Osteoblast (primary cell): Measurements from ENCODE around the gene KCNT2. TPM values are rescaled to one million over a fixed set of nuclear protein-coding genes. Genes with fewer than 3 reads are reported as not detected.

Experiments
- DNase-seq: peaks from one replicate; pipeline ENCODE4 v3.0.0; 2011; ENCODE audit warnings: low spot score, mixed read lengths; ENCODE audit not compliant: insufficient read length; ENCODE audit errors: missing footprints
- H2AFZ ChIP-seq: 2 replicates; pipeline ENCODE4 v1.6.0; 2011; ENCODE audit warnings: mild to moderate bottlenecking, low read length
- H3K27ac ChIP-seq: 2 replicates; pipeline ENCODE4 v1.5.1; 2011; ENCODE audit warnings: mild to moderate bottlenecking, low read depth, low read length, moderate library complexity
- H3K27me3 ChIP-seq: 2 replicates; pipeline ENCODE4 v1.6.0; 2012; ENCODE audit warnings: mild to moderate bottlenecking, control low read depth, inconsistent platforms, low read length, moderate library complexity; ENCODE audit not compliant: insufficient read depth
- H3K36me3 ChIP-seq: 2 replicates; pipeline ENCODE4 v1.5.1; 2011; ENCODE audit warnings: mild to moderate bottlenecking, low read length, control low read depth, moderate library complexity; ENCODE audit not compliant: insufficient read depth
- H3K4me1 ChIP-seq: 2 replicates; pipeline ENCODE4 v1.5.1; 2011; ENCODE audit warnings: mild to moderate bottlenecking, low read length, control low read depth, moderate library complexity; ENCODE audit not compliant: insufficient read depth
- H3K4me2 ChIP-seq: 2 replicates; pipeline ENCODE4 v1.6.0; 2011; ENCODE audit warnings: mild to moderate bottlenecking, low read length; ENCODE audit not compliant: insufficient read depth
- H3K4me3 ChIP-seq: fragments of 200-600 bp; sonication (generic); 3 replicates; pipeline ENCODE4 v1.5.1; 2012; ENCODE audit warnings: mild to moderate bottlenecking, low read length, inconsistent platforms; ENCODE audit not compliant: insufficient read depth
- H3K79me2 ChIP-seq: 2 replicates; pipeline ENCODE4 v1.6.0; 2012; ENCODE audit warnings: mild to moderate bottlenecking, low read length, control low read depth, inconsistent platforms; ENCODE audit not compliant: insufficient read depth
- H3K9me3 ChIP-seq: 2 replicates; pipeline ENCODE4 v1.5.1; 2011; ENCODE audit warnings: low read depth, low read length, control low read depth
- H4K20me1 ChIP-seq: 2 replicates; pipeline ENCODE4 v1.6.0; 2012; ENCODE audit warnings: mild to moderate bottlenecking, low read length, control low read depth; ENCODE audit not compliant: insufficient read depth
- total RNA-seq: library from RNA; depleted of rRNA; stranded (reverse); fragments of >200 nt; gene quantifications from 2 replicates; pipeline ENCODE4 v1.2.3, GENCODE V29; 2012
- TF ChIP-seq, protein P1 (sequence below): IDR thresholded peaks from 2 replicates; pipeline ENCODE4 v1.5.1; 2011; ENCODE audit warnings: mild to moderate bottlenecking, low read depth, low read length, moderate library complexity; ENCODE audit errors: extremely low read depth

The KCNT2 gene
- total RNA-seq, 1 donor, result 10.5 TPM

DNA sequence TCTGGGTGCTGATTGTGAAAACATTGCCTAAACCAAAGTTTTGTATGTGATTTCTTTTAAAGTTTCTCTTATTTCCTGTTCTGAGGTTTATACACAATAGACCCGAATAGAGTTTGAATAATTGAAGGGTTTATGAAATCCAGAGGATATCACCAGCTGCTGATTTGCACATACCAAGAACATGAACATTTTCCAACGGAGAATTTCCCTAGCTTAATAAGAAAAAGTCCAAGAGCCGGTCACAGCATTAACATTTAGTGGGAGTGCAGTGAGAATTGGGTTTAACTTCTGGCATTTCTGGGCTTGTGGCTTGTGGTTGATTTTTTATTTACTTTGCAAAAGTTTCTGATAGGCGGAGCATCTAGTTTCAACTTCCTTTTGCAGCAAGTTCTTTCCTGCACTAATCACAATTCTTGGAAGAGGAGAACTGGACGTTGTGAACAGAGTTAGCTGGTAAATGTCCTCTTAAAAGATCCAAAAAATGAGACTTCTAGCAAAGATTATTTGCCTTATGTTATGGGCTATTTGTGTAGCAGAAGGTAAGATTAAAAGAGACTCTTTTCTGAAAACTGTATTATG is 43.5 kb upstream of the KCNT2 start, which contains the start of gene CFH:
Gene CFH, plus strand, starts transcription at position 407 of the 579 bp plus-strand sequence. Its CDS starts 75 bp downstream, at position 482.
- Histone ChIP-seq H3K4me2 (peak within 1 kb of the TSS; percentile 81), H3K79me2 (peaks cover 28% of the 10 kb centered on the region), H3K27me3 (no peaks in the 10 kb centered on the region), H3K27ac (peak within 1 kb of the TSS; percentile 44), H2AFZ (peak within 1 kb of the TSS; percentile 69), H3K9me3 (no peaks in the 10 kb centered on the region), H3K4me1 (peaks cover 17% of the 10 kb centered on the region), H3K4me3 (peak within 1 kb of the TSS; percentile 72), H4K20me1 (no peaks in the 10 kb centered on the region), H3K36me3 (no peaks in the 10 kb centered on the region)
- peak; percentile 82 for DNase-seq
- TF ChIP-seq, protein P1, sequence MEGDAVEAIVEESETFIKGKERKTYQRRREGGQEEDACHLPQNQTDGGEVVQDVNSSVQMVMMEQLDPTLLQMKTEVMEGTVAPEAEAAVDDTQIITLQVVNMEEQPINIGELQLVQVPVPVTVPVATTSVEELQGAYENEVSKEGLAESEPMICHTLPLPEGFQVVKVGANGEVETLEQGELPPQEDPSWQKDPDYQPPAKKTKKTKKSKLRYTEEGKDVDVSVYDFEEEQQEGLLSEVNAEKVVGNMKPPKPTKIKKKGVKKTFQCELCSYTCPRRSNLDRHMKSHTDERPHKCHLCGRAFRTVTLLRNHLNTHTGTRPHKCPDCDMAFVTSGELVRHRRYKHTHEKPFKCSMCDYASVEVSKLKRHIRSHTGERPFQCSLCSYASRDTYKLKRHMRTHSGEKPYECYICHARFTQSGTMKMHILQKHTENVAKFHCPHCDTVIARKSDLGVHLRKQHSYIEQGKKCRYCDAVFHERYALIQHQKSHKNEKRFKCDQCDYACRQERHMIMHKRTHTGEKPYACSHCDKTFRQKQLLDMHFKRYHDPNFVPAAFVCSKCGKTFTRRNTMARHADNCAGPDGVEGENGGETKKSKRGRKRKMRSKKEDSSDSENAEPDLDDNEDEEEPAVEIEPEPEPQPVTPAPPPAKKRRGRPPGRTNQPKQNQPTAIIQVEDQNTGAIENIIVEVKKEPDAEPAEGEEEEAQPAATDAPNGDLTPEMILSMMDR, result no peak

DNA sequence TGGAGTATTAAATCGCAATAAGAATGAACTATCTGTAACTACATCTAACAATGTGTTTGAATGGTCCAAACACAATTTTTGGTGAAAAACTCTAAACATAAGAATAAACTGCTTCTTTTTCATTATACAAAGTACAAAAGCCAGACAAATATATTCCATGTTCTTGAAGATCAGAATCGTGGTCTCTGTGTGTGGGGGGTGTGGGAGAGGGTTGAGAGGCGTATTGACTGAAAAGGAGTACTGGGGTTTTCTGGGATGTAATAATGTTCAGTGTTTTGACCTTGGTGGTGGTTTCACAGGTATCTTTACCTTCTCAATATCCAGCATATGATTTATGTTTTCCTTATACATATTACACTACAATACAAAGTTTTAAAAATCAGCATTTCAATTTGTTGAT is 42.8 kb upstream of the KCNT2 start:
- H3K4me2 ChIP-seq, result peak overlapping the region; percentile 81

DNA sequence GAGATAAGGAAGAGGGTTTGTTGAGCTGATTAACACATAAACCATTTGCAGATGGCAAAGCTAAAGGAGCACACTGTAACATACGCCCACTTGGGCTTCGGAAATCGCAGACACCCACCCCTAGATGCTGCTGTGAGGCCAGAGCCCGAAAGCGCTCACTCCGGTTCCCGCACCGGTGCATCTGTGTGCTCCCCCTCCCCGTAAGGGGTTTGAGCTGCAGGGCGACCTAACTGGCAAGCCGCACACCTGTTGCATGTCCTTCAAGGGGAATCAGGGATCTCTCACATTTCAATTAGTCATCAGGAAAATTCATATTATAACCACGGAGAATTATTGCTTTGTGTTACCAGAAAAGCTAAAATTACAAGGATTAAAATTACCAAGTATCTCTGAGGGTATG is 42.2 kb upstream of the KCNT2 start:
- Histone ChIP-seq H4K20me1 (no peaks in the 10 kb centered on the region), H3K4me1 (peaks cover 17% of the 10 kb centered on the region), H2AFZ (no peak overlapping the region), H3K4me2 (no peak overlapping the region), H3K36me3 (no peaks in the 10 kb centered on the region), H3K4me3 (no peak overlapping the region), H3K27ac (no peak overlapping the region), H3K27me3 (no peaks in the 10 kb centered on the region), H3K9me3 (no peaks in the 10 kb centered on the region), H3K79me2 (peaks cover 18% of the 10 kb centered on the region)
- TF ChIP-seq, protein P1, result no peak
- no peak for DNase-seq

More for the DNA sequence above, 42.8 kb upstream of the KCNT2 start:
- Histone ChIP-seq H3K36me3 (no peaks in the 10 kb centered on the region), H4K20me1 (no peaks in the 10 kb centered on the region), H3K79me2 (peaks cover 23% of the 10 kb centered on the region), H3K4me1 (peaks cover 17% of the 10 kb centered on the region), H2AFZ (peak overlapping the region; percentile 69), H3K27ac (peak overlapping the region; percentile 44), H3K27me3 (no peaks in the 10 kb centered on the region), H3K9me3 (no peaks in the 10 kb centered on the region), H3K4me3 (peak overlapping the region; percentile 72)
- DNase-seq, result no peak
- TF ChIP-seq, protein P1, result no peak

DNA sequence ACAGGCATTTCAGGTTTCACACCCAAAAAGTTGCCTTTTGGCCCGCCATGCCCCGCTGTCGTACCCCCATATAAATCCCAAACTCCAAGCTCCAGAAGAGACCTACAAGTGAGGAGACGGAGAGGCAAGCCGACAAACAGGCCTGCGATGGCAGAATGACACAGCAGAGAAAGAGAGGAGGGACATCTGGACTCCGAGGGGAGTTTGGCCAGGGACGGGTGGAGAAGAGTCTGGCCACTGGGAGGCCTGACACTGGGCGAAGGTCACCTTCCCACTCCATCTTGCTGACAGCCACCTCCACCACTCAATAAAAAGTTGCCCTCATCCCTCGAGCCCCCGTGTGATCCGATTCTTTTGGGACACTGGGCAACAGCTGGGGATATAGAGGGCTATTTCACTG is 41.8 kb upstream of the KCNT2 start:
- no peaks in the 10 kb centered on the region for H3K36me3 ChIP-seq
- no peak overlapping the region for H2AFZ ChIP-seq
- peaks cover 14% of the 10 kb centered on the region for H3K4me1 ChIP-seq
- TF ChIP-seq, protein P1, result no peak
- H3K9me3 ChIP-seq, result no peaks in the 10 kb centered on the region
- H3K4me2 ChIP-seq, result no peak overlapping the region
- H4K20me1 ChIP-seq, result no peaks in the 10 kb centered on the region
- H3K4me3 ChIP-seq, result no peak overlapping the region
- H3K27ac ChIP-seq, result no peak overlapping the region
- no peak for DNase-seq
- H3K27me3 ChIP-seq, result no peaks in the 10 kb centered on the region
- H3K79me2 ChIP-seq, result peaks cover 14% of the 10 kb centered on the region
